DND-41 (cell line): Measurements from ENCODE around the gene PSMB11.
A peak's percentile ranks its signal among the peaks of the same experiment; 100 is the strongest.

Experiments used
- ATAC-seq: fragments of 200-7000 bp; cut with Tn5 transposase; 3 replicates; pipeline ENCODE4 v1.9.1; 2021; ENCODE audit warnings: low read depth; ENCODE audit not compliant: insufficient read depth
- DNase-seq: peaks from one replicate; pipeline ENCODE4 v3.0.0-alpha.2; 2020
- H2AFZ ChIP-seq: 2 replicates; pipeline ENCODE4 v1.6.0; 2012; ENCODE audit warnings: low read depth, low read length
- H3K27ac ChIP-seq: 2 replicates; pipeline ENCODE4 v1.5.1; 2012; ENCODE audit warnings: low read length, inconsistent platforms
- H3K27me3 ChIP-seq: fragments of 200-600 bp; sonication (generic); 2 replicates; pipeline ENCODE4 v1.6.0; 2012; ENCODE audit warnings: low read length, mild to moderate bottlenecking, inconsistent platforms; ENCODE audit not compliant: insufficient read depth, poor library complexity
- H3K36me3 ChIP-seq: 2 replicates; pipeline ENCODE4 v1.5.1; 2012; ENCODE audit warnings: low read length, inconsistent platforms; ENCODE audit not compliant: insufficient read depth
- H3K4me1 ChIP-seq: 2 replicates; pipeline ENCODE4 v1.5.1; 2012; ENCODE audit warnings: mild to moderate bottlenecking, low read length; ENCODE audit not compliant: insufficient read depth
- H3K4me2 ChIP-seq: 2 replicates; pipeline ENCODE4 v1.6.0; 2012; ENCODE audit warnings: mild to moderate bottlenecking, moderate library complexity, low read length, inconsistent platforms; ENCODE audit not compliant: insufficient read depth
- H3K4me3 ChIP-seq, 2 experiments: fragments of 200-600 bp in 1 of 2; shearing (Covaris generic) in 1 of 2; 2 replicates each; pipeline ENCODE4 v1.5.1; 2012 to 2016; ENCODE audit warnings: inconsistent platforms in 2 of 2, low read length in 2 of 2, mild to moderate bottlenecking in 2 of 2, low read depth in 1 of 2, moderate library complexity in 1 of 2
- H3K79me2 ChIP-seq: 2 replicates; pipeline ENCODE4 v1.6.0; 2012; ENCODE audit warnings: low read length, inconsistent platforms; ENCODE audit not compliant: insufficient read depth
- H3K9ac ChIP-seq: 2 replicates; pipeline ENCODE4 v1.6.0; 2012; ENCODE audit warnings: low read depth, mild to moderate bottlenecking, inconsistent platforms, low read length, moderate library complexity
- H3K9me3 ChIP-seq: 2 replicates; pipeline ENCODE4 v1.5.1; 2012; ENCODE audit warnings: low read length, moderate library complexity, mild to moderate bottlenecking, inconsistent platforms; ENCODE audit not compliant: insufficient read depth, severe bottlenecking
- H4K20me1 ChIP-seq: 2 replicates; pipeline ENCODE4 v1.6.0; 2012; ENCODE audit warnings: low read length; ENCODE audit not compliant: insufficient read depth
- EZH2 ChIP-seq: IDR thresholded peaks from 3 replicates; pipeline ENCODE4 v1.6.1; 2012; ENCODE audit warnings: borderline replicate concordance, low read depth, mild to moderate bottlenecking, moderate library complexity, low read length, inconsistent platforms; ENCODE audit not compliant: severe bottlenecking
- TF ChIP-seq, protein P1 (sequence below): IDR thresholded peaks from 2 replicates; pipeline ENCODE4 v1.5.1; 2012; ENCODE audit warnings: borderline replicate concordance, low read length, moderate library complexity, mild to moderate bottlenecking; ENCODE audit not compliant: poor library complexity, severe bottlenecking; ENCODE audit errors: extremely low read depth

The PSMB11 gene

GRCh38 chr14:23049011-23049410, 7.0 kb downstream of the PSMB11 start:
- DNase-seq (no peak), ATAC-seq (no peak)
- H3K79me2 ChIP-seq: no peaks in the 10 kb centered on the region
- H3K27me3 ChIP-seq: no peaks in the 10 kb centered on the region
- H3K36me3 ChIP-seq: no peaks in the 10 kb centered on the region
- no peak overlapping the region for H3K27ac ChIP-seq
- TF ChIP-seq, protein P1, sequence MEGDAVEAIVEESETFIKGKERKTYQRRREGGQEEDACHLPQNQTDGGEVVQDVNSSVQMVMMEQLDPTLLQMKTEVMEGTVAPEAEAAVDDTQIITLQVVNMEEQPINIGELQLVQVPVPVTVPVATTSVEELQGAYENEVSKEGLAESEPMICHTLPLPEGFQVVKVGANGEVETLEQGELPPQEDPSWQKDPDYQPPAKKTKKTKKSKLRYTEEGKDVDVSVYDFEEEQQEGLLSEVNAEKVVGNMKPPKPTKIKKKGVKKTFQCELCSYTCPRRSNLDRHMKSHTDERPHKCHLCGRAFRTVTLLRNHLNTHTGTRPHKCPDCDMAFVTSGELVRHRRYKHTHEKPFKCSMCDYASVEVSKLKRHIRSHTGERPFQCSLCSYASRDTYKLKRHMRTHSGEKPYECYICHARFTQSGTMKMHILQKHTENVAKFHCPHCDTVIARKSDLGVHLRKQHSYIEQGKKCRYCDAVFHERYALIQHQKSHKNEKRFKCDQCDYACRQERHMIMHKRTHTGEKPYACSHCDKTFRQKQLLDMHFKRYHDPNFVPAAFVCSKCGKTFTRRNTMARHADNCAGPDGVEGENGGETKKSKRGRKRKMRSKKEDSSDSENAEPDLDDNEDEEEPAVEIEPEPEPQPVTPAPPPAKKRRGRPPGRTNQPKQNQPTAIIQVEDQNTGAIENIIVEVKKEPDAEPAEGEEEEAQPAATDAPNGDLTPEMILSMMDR: no peak
- TF ChIP-seq EZH2: no peak
- H4K20me1 ChIP-seq: no peaks in the 10 kb centered on the region
- H2AFZ ChIP-seq: no peak overlapping the region
- no peak overlapping the region for H3K9ac ChIP-seq
- no peaks in the 10 kb centered on the region for H3K4me1 ChIP-seq
- H3K4me2 ChIP-seq: no peak overlapping the region
- no peaks in the 10 kb centered on the region for H3K9me3 ChIP-seq
- no peak overlapping the region for H3K4me3 ChIP-seq

- Histone ChIP-seq H3K4me1 (peaks cover 2% of the 10 kb centered on the region), H3K27me3 (no peaks in the 10 kb centered on the region), H2AFZ (no peak overlapping the region), H3K79me2 (no peaks in the 10 kb centered on the region), H4K20me1 (0 out of 2 replicates have a peak, but pooled peaks cover 1% of the 10 kb centered on the region), H3K9ac (no peak overlapping the region), H3K36me3 (no peaks in the 10 kb centered on the region), H3K27ac (no peak overlapping the region), H3K9me3 (no peaks in the 10 kb centered on the region), H3K4me2 (no peak overlapping the region), H3K4me3 (no peak overlapping the region)
- DNase-seq (no peak), ATAC-seq (no peak)
- TF ChIP-seq, protein P1: no peak
- TF ChIP-seq EZH2: no peak
Observed at GRCh38 chr14:23051141-23052057, 9.4 kb downstream of the PSMB11 start.

DNA sequence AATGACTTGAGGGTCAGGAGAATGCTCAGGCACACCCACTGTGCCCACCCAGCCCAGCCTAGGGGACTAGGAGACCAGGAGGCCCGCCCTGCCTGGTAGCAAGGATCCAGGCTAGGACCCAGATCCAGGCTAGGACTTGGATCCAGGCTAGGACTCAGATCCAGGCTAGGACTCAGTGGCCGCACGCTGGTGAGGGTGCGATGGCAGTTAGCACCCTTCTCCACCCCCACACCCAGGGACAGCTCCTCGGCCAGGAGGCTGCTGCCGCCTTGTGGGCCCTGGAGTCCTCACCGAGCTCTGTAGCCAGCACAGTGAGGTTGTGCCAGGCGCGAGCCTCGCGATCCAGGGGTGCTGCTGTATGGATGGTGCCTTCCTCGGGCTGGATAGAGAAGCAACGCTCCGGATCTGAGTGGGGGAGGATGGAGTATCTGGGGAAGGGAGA, 10.2 kb downstream of the PSMB11 start:
- H3K4me2 ChIP-seq: no peak overlapping the region
- no peak overlapping the region for H2AFZ ChIP-seq
- H3K4me3 ChIP-seq: no peak overlapping the region
- H3K9me3 ChIP-seq: no peaks in the 10 kb centered on the region
- H3K79me2 ChIP-seq: no peaks in the 10 kb centered on the region
- H3K9ac ChIP-seq: no peak overlapping the region
- H4K20me1 ChIP-seq: peaks cover 6% of the 10 kb centered on the region; the same call in 1 of the 2 replicates
- ATAC-seq (no peak), DNase-seq (no peak)
- H3K36me3 ChIP-seq: no peaks in the 10 kb centered on the region
- no peak for TF ChIP-seq EZH2
- TF ChIP-seq, protein P1: peak; percentile 17
- peaks cover 5% of the 10 kb centered on the region for H3K27me3 ChIP-seq
- H3K27ac ChIP-seq: no peak overlapping the region
- H3K4me1 ChIP-seq: peaks cover 10% of the 10 kb centered on the region
